Lower leg skin (tissue), 4 donors: ENCODE results near the gene NR0B2. TPM values are rescaled to one million over a fixed set of nuclear protein-coding genes. Genes with fewer than 3 reads are reported as not detected.

Experiments
- DNase-seq, 2 donors: peaks; one replicate each; pipeline ENCODE4 v3.0.0-alpha.2; 2019; ENCODE audit warnings: low spot score in 2 of 2
- H3K4me3 ChIP-seq: fragments of 200-600 bp; sonication (generic); 2 replicates; pipeline ENCODE4 v1.5.1; 2017; ENCODE audit warnings: mild to moderate bottlenecking, low read depth; ENCODE audit not compliant: poor library complexity, severe bottlenecking
- POLR2A ChIP-seq, 2 donors: fragments of 450-650 bp; IDR thresholded peaks; one replicate each; pipeline ENCODE4 v1.6.1; 2016 to 2017; ENCODE audit warnings: antibody characterized with exemption in 2 of 2, mild to moderate bottlenecking in 1 of 2, moderate library complexity in 1 of 2
- WGBS, 2 donors: methylation state at CpG; one replicate each; pipeline ENCODE4 v1.1.5; 2018; 5-methylcytosine and 5-hydroxymethylcytosine counted together
- intact Hi-C: fragments of 100-400 bp; cut with DNase I; formaldehyde crosslinking; loops from one replicate; pipeline ENCODE4 v1.15.0; 2023; ENCODE audit warnings: low total_unique reads
- total RNA-seq, 4 donors: library from RNA; depleted of rRNA; stranded (reverse); fragments of >200 nt; gene quantifications; one replicate each; pipeline ENCODE4 v1.1.0, GENCODE V29; 2016
- TF ChIP-seq, protein P1 (sequence below), 3 donors: fragments of 450-650 bp; IDR thresholded peaks; one replicate each; pipeline ENCODE4 v1.5.1; 2016; ENCODE audit warnings: antibody characterized with exemption in 3 of 3, mild to moderate bottlenecking in 3 of 3, moderate library complexity in 2 of 3

Gene NR0B2
- total RNA-seq, 4 donors from 2014 or later: not detected

DNA sequence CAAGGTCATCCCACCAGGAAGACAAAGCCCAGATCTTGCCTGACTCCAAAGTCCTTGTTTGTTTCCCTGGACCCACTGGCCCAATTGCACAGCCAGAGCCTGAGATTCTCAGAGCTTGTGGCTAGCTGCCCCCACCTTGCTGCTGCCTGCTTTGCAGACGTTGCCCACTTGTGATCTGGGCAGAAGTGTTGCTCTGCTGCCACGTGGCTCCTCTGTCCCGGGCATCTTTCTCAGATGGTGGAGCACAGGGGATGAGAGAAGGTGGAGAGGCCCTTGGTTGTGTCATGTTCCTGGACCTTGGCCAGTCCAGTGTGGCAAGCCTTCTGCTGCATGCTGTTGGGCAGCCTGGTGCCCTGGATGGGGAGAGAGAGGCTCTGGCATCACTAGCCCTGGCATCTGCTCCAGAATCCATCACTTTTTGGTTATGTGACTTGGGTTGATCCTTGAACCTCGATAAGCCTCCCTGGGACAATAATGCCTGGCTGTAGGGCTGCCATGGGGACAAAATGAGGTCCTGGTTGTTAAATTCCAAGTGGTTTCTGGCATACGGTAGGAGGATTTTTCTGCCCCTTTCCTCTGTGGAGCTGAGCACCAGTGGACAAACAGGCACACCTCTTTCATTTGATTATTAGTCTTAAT lies 1.5 kb upstream of the NR0B2 start:
- WGBS, 2 donors: 71 to 77% methylated on average over 5 of the region's 5 CpGs
- DNase-seq: no peak
- intact Hi-C loops: no loop called here
- H3K4me3 ChIP-seq: no peak overlapping the region
- no peak for TF ChIP-seq POLR2A (IDR thresholded peaks at IDR 0.05)
- TF ChIP-seq, protein P1, sequence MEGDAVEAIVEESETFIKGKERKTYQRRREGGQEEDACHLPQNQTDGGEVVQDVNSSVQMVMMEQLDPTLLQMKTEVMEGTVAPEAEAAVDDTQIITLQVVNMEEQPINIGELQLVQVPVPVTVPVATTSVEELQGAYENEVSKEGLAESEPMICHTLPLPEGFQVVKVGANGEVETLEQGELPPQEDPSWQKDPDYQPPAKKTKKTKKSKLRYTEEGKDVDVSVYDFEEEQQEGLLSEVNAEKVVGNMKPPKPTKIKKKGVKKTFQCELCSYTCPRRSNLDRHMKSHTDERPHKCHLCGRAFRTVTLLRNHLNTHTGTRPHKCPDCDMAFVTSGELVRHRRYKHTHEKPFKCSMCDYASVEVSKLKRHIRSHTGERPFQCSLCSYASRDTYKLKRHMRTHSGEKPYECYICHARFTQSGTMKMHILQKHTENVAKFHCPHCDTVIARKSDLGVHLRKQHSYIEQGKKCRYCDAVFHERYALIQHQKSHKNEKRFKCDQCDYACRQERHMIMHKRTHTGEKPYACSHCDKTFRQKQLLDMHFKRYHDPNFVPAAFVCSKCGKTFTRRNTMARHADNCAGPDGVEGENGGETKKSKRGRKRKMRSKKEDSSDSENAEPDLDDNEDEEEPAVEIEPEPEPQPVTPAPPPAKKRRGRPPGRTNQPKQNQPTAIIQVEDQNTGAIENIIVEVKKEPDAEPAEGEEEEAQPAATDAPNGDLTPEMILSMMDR (IDR thresholded peaks at IDR 0.05): no peak

DNA sequence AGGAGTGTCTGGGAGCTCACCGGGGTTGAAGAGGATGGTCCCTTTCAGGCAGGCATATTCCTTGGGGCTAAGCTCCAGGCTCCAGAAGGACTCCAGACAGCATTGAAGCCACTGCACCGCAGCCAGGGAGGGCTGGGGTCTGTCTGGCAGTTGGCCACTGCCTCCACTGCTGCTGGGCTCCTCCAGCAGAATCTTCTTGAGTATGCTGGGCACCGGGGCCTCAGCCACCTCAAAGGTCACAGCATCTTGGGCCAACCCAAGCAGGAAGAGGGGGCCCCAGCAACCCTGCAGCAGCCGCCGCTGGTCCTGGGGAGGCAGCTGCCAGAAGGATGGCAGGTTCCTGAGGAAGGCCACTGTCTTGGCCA lies 404 bp downstream of the NR0B2 start:
- DNase-seq: no peak

DNA sequence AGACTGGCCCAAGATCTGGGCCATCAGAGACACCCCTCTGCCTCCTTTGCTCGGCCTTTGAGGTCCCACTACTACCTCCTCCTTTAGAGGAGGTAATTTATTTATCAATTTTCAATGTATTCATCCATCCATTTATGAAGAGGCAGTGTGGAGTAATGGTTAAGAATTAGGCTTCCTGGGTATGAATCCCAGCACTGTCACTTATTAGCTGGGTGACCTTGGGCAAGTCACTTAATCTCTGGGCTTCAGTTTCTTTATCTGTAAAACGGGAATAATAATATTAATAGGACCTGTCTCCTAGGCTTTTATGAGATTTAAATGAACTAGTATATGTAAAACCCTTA lies 1.7 kb downstream of the NR0B2 start:
- intact Hi-C loops: no loop called here
- TF ChIP-seq POLR2A (IDR thresholded peaks at IDR 0.05): no peak
- TF ChIP-seq, protein P1 (IDR thresholded peaks at IDR 0.05): no peak
- no peak for DNase-seq
- 50 to 76% methylated on average over 2 of the region's 2 CpGs for WGBS, 2 donors
- H3K4me3 ChIP-seq: no peak overlapping the region

More for the DNA sequence above, 404 bp downstream of the NR0B2 start:
- TF ChIP-seq POLR2A (IDR thresholded peaks at IDR 0.05): no peak
- TF ChIP-seq, protein P1 (IDR thresholded peaks at IDR 0.05): no peak
- WGBS, 2 donors: 68 to 78% methylated on average over 3 to 5 of the region's 5 CpGs
- intact Hi-C loops: no loop called here
- H3K4me3 ChIP-seq: no peak overlapping the region

DNA sequence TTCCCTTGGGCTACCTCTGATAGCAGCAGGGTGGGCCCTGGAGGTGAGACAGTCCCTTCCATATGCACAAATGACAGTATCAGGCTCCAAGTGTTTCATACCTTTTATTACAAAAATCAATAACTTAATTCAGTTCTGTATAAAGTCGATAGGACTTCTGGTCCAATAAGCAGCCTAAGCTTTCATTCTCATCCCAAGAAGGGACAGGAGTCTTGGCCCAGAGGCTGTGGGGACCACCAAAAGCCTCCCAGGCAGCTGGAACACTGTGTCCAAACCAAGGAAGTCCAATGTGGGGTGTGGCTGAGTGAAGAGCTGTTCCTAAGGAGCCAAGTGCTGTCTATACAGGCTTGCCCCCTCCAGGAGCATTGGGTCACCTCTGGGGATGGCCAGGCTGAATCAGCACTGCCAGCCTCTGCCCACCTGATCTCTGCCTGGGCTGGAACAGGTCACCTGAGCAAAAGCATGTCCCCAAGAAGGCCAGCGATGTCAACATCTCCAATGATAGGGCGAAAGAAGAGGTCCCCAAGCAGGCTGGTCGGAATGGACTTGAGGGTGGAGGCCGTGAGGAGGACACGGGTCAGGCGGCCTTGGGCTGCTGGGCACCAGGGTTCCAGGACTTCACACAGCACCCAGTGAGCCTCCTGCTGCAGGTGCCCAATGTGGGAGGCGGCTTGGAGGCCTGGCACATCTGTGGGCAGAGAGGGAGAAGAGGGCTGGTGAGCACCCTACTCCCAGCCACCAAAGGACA lies 2.2 kb downstream of the NR0B2 start:
- TF ChIP-seq POLR2A (IDR thresholded peaks at IDR 0.05): no peak
- TF ChIP-seq, protein P1 (IDR thresholded peaks at IDR 0.05): no peak
- no peak overlapping the region for H3K4me3 ChIP-seq
- no peak for DNase-seq
- intact Hi-C loops: no loop called here
- WGBS, 2 donors: 89 to 93% methylated on average over 8 of the region's 8 CpGs

DNA sequence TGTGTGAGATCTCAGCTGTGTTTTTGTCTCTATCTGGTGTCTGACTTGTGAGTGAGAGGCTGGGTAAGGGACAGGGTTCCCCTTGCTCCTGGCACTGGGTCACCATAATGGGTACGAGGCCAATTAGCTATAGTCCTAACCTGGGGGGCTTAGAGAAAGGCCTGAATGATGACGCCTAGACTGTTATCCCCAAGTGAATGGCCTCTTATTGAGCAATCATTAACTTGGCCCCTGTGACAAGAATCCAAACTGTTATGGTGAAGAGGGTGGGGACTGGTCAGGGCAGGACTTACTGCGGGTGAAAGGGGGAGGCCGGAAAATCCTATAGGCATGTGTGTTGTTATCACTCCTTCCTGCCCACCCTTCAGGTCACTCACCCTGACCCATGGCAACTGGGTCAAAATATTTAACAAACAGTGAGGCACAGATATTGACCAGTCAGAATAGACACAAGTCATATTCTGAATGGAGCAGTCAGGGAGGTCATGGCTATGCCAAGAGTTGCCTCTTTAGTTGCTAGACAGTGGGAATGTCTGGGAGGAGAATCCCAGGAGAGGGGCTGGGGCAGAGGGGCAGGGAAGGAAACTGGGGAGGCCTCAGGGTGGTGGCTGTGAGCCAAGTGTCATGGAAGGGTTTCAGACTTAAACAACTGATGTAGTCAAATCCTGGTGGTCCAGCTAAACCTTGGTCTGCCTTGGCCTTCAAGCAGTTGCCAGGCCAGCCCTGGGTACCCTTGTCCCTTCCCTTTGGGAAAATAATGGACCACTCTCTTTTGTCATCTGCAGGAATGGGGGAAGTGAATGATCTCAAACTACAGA lies 3.2 kb downstream of the NR0B2 start:
- DNase-seq: no peak
- TF ChIP-seq, protein P1 (IDR thresholded peaks at IDR 0.05): peak in 1 of 3 donors; percentile 8
- no peak for TF ChIP-seq POLR2A (IDR thresholded peaks at IDR 0.05)
- 83 to 84% methylated on average over 4 of the region's 4 CpGs for WGBS, 2 donors
- intact Hi-C loops: no loop called here
- no peak overlapping the region for H3K4me3 ChIP-seq
